GM12878 (cell line): Measurements from ENCODE around the gene LASP1. TPM values are rescaled to one million over a fixed set of nuclear protein-coding genes. Genes with fewer than 3 reads are reported as not detected.

ENCODE experiments used
- CHD1 ChIP-seq: IDR thresholded peaks from 2 replicates; pipeline ENCODE4 v1.6.1; 2012; ENCODE audit warnings: low read depth, low read length, improper control_type of control experiment
- CREB1 ChIP-seq: IDR thresholded peaks from 2 replicates; pipeline ENCODE4 v1.6.1; 2012; ENCODE audit warnings: low read depth, mild to moderate bottlenecking, inconsistent platforms
- HSF1 ChIP-seq: fragments of 150-350 bp; IDR thresholded peaks from 2 replicates; pipeline ENCODE4 v1.6.1; 2014; ENCODE audit warnings: mild to moderate bottlenecking, low read depth, low read length
- IKZF1 ChIP-seq: fragments of 450-650 bp; conservative IDR thresholded peaks from 2 replicates; pipeline ENCODE4 v1.6.1; 2017; ENCODE audit warnings: antibody characterized with exemption, mild to moderate bottlenecking
- POU2F2 ChIP-seq: IDR thresholded peaks from 3 replicates; pipeline ENCODE4 v1.6.1; 2011; ENCODE audit warnings: low read depth, mild to moderate bottlenecking, low read length, borderline replicate concordance
- RCOR1 ChIP-seq: conservative IDR thresholded peaks from 2 replicates; pipeline ENCODE4 v1.6.1; 2012; ENCODE audit warnings: low read depth, low read length, improper control_type of control experiment
- SKIL ChIP-seq: fragments of 450-650 bp; IDR thresholded peaks from 2 replicates; pipeline ENCODE4 v1.6.1; 2017; ENCODE audit warnings: mild to moderate bottlenecking, low read depth, inconsistent platforms; ENCODE audit not compliant: poor library complexity, severe bottlenecking
- SP1 ChIP-seq: IDR thresholded peaks from one replicate; pipeline ENCODE4 v1.6.1; 2011; ENCODE audit warnings: low read depth, low read length
- SUZ12 ChIP-seq: fragments of 200-600 bp; sonication (generic); IDR thresholded peaks from one replicate; pipeline ENCODE4 v1.6.1; 2018; ENCODE audit warnings: antibody characterized with exemption, mild to moderate bottlenecking; ENCODE audit not compliant: unreplicated experiment
- polyA plus RNA-seq, 11 experiments: library from polyadenylated mRNA; depleted of rRNA in 4 of 11; unstranded in 6 of 11; stranded (reverse) in 5 of 11; fragments of >200 nt; fragmentation: Nextera tagmentation in 4 of 11; fragmentation: Illumina TruSeq in 1 of 11; extraction: Ambion mirVana in 4 of 11; extraction: Trizol in 1 of 11; gene quantifications; 1 replicate in 1 of 11; 2 replicates in 10 of 11; pipeline versions ENCODE4 v1.2.1 to v1.2.3, GENCODE V29; 2011 to 2016; ENCODE audit warnings: inconsistent platforms in 2 of 11, missing spikeins in 2 of 11, low read depth in 1 of 11
- total RNA-seq, 4 experiments: library from RNA; depleted of rRNA in 3 of 4; stranded (reverse); fragments of >200 nt in 3 of 4; fragmentation: Illumina TruSeq in 1 of 4; extraction: Trizol in 1 of 4; gene quantifications; 2 replicates each; pipeline versions ENCODE4 v1.2.1 to v1.2.3, GENCODE V29; 2013 to 2021
- TF ChIP-seq, protein P1 (sequence below): IDR thresholded peaks from 2 replicates; pipeline ENCODE4 v1.6.1; 2011; ENCODE audit warnings: low read depth, mild to moderate bottlenecking, low read length, moderate library complexity, borderline replicate concordance; ENCODE audit errors: extremely low read depth
- TF ChIP-seq, protein P2 (sequence below): fragments of 450-650 bp; IDR thresholded peaks from 2 replicates; pipeline ENCODE4 v1.6.1; 2014; ENCODE audit warnings: mild to moderate bottlenecking
- TF ChIP-seq, protein P3 (sequence below): fragments of 450-650 bp; IDR thresholded peaks from 2 replicates; pipeline ENCODE4 v1.6.1; 2017; ENCODE audit warnings: borderline replicate concordance

The LASP1 gene
- total and polyA plus RNA-seq, 10 of the 15 experiments (the other 5 are each of a cell fraction or from before 2014, with no cell fraction given) = 21.0 to 114 (median 59.3) TPM

- TF ChIP-seq SKIL = peak; percentile 86
- TF ChIP-seq CREB1 = peak; percentile 99
- no peak for TF ChIP-seq HSF1
- TF ChIP-seq, protein P1, sequence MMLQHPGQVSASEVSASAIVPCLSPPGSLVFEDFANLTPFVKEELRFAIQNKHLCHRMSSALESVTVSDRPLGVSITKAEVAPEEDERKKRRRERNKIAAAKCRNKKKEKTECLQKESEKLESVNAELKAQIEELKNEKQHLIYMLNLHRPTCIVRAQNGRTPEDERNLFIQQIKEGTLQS = peak; percentile 96
- TF ChIP-seq, protein P2, sequence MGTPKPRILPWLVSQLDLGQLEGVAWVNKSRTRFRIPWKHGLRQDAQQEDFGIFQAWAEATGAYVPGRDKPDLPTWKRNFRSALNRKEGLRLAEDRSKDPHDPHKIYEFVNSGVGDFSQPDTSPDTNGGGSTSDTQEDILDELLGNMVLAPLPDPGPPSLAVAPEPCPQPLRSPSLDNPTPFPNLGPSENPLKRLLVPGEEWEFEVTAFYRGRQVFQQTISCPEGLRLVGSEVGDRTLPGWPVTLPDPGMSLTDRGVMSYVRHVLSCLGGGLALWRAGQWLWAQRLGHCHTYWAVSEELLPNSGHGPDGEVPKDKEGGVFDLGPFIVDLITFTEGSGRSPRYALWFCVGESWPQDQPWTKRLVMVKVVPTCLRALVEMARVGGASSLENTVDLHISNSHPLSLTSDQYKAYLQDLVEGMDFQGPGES = no peak
- 0 out of 2 replicates have a peak, but pooled peaks have one; percentile 87 for TF ChIP-seq RCOR1
- peak; percentile 67 for TF ChIP-seq IKZF1
- TF ChIP-seq POU2F2 = peak; percentile 89; the same call in 1 of the 3 replicates
- peak; percentile 74 for TF ChIP-seq SP1
- TF ChIP-seq CHD1 = peak; percentile 80; the same call in 1 of the 2 replicates
- TF ChIP-seq, protein P3, sequence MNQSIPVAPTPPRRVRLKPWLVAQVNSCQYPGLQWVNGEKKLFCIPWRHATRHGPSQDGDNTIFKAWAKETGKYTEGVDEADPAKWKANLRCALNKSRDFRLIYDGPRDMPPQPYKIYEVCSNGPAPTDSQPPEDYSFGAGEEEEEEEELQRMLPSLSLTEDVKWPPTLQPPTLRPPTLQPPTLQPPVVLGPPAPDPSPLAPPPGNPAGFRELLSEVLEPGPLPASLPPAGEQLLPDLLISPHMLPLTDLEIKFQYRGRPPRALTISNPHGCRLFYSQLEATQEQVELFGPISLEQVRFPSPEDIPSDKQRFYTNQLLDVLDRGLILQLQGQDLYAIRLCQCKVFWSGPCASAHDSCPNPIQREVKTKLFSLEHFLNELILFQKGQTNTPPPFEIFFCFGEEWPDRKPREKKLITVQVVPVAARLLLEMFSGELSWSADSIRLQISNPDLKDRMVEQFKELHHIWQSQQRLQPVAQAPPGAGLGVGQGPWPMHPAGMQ = no peak
- TF ChIP-seq SUZ12 = no peak
These were observed 16.3 kb upstream of the LASP1 start, which contains the start of gene RPL23 (continued) for GRCh38 chr17:38853292-38854219.
